Stomach smooth muscle (tissue), 2 donors: ENCODE data around the gene DPYD.

Experiments used
- H3K27ac ChIP-seq: one replicate; pipeline ENCODE4 v1.7.0; 2013; ENCODE audit warnings: mild to moderate bottlenecking, low read length, inconsistent platforms
- H3K27me3 ChIP-seq, 2 donors: one replicate each; pipeline ENCODE4 v1.7.0; 2013; ENCODE audit warnings: low read length in 2 of 2; ENCODE audit not compliant: insufficient read depth in 2 of 2, control insufficient read depth in 1 of 2
- H3K36me3 ChIP-seq, 2 donors: one replicate each; pipeline ENCODE4 v1.7.0; 2013; ENCODE audit warnings: low read length in 2 of 2; ENCODE audit not compliant: control insufficient read depth in 2 of 2, insufficient read depth in 2 of 2
- H3K4me1 ChIP-seq: one replicate; pipeline ENCODE4 v1.7.0; 2013; ENCODE audit warnings: low read length; ENCODE audit not compliant: control insufficient read depth, insufficient read depth
- H3K4me3 ChIP-seq, 2 donors: one replicate each; pipeline ENCODE4 v1.7.0; 2013; ENCODE audit warnings: low read length in 2 of 2
- H3K9ac ChIP-seq, 2 donors: one replicate each; pipeline ENCODE4 v1.7.0; 2013; ENCODE audit warnings: low read length in 2 of 2, mild to moderate bottlenecking in 1 of 2
- H3K9me3 ChIP-seq, 2 donors: one replicate each; pipeline ENCODE4 v1.7.0; 2013; ENCODE audit warnings: low read length in 2 of 2; ENCODE audit not compliant: control insufficient read depth in 2 of 2
- donor health status: healthy.
- donor health status: Pancreatic carcinoma.

DPYD gene

DNA sequence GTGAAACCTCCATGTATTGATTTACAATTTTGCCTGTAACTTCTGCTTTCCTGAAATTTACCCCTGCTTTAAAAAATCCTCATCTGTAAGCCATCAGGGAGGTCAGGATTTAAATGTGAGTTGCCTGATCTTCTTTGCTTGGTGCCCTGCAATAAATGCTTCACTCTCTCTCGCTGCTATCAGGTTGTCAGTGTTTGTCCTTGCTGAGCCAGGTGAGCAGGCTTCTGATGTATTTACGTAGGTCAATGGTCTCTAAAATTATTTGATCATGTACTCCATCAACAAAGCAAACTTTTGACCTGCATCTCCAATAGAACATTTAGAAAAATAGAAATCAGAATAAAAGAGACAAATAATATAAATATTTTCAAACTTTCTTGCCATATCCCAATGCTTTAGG lies 453.4 kb downstream of the DPYD start:
- H3K27ac ChIP-seq, result no peak overlapping the region
- no peak overlapping the region for H3K9ac ChIP-seq
- no peaks in the 10 kb centered on the region for H3K27me3 ChIP-seq
- peaks cover 0 to 2% of the 10 kb centered on the region in 2 donors for H3K36me3 ChIP-seq
- H3K4me1 ChIP-seq, result no peaks in the 10 kb centered on the region
- H3K9me3 ChIP-seq, result no peaks in the 10 kb centered on the region
- no peak overlapping the region for H3K4me3 ChIP-seq

DNA sequence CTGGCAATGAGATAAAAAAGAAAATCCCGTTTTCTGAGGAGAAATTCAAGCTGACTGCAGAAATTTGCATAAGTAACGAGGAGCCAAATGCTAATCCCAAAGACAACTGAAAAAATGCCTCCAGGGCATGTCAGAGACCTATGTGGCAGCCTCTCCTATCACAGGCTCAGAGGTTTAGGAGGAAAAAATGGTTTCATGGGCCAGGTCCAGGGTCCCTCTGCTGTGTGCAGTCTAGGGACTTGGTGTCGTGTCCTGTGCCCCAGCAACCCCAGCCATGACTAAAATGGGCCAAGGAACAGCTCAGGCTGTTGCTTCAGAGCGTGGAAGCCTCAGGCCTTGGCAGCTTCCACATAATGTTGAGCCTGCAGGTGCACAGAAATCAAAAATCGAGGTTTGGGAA lies 456.5 kb downstream of the DPYD start:
- no peak overlapping the region for H3K4me3 ChIP-seq
- no peak overlapping the region for H3K27ac ChIP-seq
- no peaks in the 10 kb centered on the region for H3K27me3 ChIP-seq
- no peaks in the 10 kb centered on the region for H3K4me1 ChIP-seq
- peaks cover 0 to 2% of the 10 kb centered on the region in 2 donors for H3K36me3 ChIP-seq
- no peaks in the 10 kb centered on the region for H3K9me3 ChIP-seq
- H3K9ac ChIP-seq, result no peak overlapping the region

DNA sequence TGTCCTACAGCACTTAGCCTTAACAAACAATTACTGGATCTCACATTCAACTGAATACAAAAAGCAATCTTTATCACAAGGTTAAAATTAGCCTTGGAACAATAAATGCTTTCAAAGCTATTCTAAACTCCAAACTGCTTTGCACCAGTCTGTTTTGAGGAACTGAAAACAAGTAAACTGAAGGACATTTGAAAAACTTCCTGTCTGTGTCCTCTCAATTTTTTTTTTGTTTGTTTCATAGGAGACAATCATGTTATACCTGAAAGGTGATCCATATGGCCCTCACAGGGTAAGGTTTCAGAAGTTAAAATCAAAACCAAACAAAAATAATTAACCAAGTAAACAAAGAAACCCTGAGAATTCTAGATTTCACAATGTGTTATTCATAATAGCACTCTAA lies 459.1 kb downstream of the DPYD start:
- Histone ChIP-seq H3K27me3 (no peaks in the 10 kb centered on the region), H3K9me3 (no peaks in the 10 kb centered on the region), H3K4me3 (no peak overlapping the region), H3K9ac (no peak overlapping the region), H3K36me3 (peaks cover 0 to 2% of the 10 kb centered on the region in 2 donors), H3K4me1 (no peaks in the 10 kb centered on the region), H3K27ac (no peak overlapping the region)

DNA sequence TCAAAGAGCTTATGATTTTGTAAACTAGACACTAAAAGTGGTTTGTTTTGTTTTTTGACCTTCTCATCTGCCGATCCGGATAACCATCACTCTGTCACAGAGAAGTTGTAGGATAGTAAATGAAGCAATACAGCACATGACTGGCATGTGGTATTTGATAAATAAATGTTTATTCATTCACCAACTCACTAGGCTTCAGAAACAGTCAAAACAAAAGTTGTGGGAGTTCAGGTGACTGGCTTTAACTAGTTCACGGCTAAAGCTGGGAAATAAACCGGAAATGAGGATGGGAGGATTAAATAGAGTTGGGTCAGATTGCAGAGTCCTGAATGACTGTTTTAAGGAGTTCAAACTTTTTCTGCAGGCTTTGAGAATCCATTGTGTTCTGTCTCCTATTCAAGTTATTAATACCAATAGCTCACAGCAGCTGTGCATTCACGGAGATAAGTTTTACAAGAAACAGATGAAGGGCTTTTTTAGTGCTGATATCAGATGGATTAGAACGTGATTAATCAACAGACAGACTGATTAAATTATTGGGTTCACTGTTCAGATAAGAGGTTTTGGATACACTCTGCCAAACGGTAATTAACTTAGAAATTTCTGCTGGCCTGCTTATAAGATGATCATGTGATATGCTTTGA lies 463.3 kb downstream of the DPYD start:
- Histone ChIP-seq H3K27ac (no peak overlapping the region), H3K9ac (no peak overlapping the region), H3K4me3 (no peak overlapping the region), H3K27me3 (no peaks in the 10 kb centered on the region), H3K9me3 (no peaks in the 10 kb centered on the region), H3K4me1 (no peaks in the 10 kb centered on the region), H3K36me3 (no peaks in the 10 kb centered on the region)

DNA sequence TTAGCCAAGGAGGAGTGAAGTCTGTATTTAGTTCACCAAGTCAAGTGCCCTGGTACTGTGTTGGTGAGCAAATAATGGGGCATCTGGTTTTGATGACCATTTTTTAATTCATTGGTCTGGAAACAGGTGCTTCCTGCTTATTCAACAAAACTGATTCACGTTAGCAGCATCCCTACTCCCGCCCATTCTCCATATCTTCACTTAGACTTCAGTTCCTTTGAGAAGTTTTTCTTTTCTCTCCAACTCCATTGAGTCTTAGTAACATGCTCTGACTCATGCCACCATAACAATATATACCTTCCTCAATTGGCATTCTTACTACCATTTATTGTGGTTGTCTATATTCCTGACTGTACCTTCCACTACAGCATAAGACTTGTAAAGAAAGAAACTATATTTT lies 468.9 kb downstream of the DPYD start:
- no peaks in the 10 kb centered on the region for H3K9me3 ChIP-seq
- no peaks in the 10 kb centered on the region for H3K4me1 ChIP-seq
- H3K27ac ChIP-seq, result no peak overlapping the region
- H3K27me3 ChIP-seq, result no peaks in the 10 kb centered on the region
- H3K9ac ChIP-seq, result no peak overlapping the region
- H3K36me3 ChIP-seq, result no peaks in the 10 kb centered on the region
- H3K4me3 ChIP-seq, result no peak overlapping the region

DNA sequence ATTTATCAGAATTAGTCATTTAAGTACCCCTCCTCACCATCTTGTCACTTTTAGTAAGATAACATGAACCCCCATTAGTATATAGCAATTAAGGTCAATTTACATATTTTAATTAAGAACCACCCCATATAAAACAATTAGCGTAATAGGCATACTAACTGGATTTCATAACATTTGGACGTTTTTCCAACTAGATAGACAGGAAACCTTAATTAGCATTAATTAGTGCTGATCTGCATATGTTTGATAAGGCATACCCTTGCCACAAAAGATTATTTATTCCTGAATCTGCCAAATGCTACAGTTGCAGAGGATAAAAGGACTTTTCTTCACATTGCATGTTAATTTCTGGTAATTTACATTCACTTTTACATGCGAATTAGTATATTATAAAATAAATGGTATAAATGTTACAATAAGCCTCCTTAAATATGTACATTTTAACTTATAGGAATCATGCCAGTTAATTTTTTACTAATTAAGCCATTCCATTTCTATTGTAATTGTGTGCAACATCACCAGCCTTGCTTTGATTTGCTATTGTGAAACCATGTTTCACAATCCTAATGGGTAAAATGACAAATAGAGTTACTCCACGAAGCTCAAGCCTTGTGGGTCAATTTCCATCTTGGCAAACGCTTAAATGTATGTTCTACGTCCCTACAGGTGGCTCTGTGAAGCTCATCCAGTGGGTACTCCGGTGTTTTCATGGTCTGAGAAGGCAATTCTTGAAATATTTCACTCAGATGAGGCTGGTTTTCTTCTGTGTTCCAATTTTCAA lies 469.6 kb downstream of the DPYD start:
- Histone ChIP-seq H3K4me1 (no peaks in the 10 kb centered on the region), H3K9ac (no peak overlapping the region), H3K9me3 (no peaks in the 10 kb centered on the region), H3K27ac (no peak overlapping the region), H3K27me3 (no peaks in the 10 kb centered on the region), H3K36me3 (no peaks in the 10 kb centered on the region), H3K4me3 (no peak overlapping the region)

DNA sequence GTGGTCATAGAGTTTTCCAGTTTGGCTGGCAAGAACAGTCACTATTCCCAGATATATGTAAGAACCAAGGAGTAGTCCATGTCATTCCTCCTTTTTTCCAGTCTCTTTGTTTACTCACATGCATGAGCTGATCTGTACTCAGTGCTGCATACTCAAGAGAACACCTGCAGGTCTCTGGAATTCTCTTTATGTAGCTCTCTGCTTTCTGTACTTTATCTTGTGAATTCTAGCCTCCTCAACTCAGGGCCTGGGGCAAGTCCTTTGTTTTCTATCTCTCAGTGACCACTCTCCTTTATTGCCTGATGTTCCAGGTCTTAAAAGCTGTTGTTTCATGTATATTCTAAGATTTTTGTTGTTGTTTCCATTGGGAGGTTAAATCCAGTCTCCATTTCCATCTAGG lies 478.9 kb downstream of the DPYD start:
- H3K4me1 ChIP-seq, result no peaks in the 10 kb centered on the region
- no peak overlapping the region for H3K27ac ChIP-seq
- H3K36me3 ChIP-seq, result no peaks in the 10 kb centered on the region
- no peaks in the 10 kb centered on the region for H3K27me3 ChIP-seq
- no peaks in the 10 kb centered on the region for H3K9me3 ChIP-seq
- no peak overlapping the region for H3K4me3 ChIP-seq
- H3K9ac ChIP-seq, result no peak overlapping the region

DNA sequence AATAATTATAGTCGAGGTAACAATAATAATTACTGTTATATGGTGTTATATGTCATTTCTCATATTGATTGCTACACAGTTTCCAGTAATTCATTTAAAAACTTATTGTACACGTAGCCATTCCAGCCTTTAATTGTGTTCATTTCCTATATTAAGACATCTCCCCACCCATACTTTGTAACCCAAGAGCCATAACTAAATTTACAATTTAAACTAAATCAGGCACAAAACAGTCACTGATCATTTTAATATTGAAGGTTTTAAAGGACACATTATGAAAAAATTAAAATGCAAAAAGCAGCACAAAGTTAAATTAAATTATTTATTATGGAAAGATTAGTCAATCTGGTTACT lies 487.0 kb downstream of the DPYD start:
- Histone ChIP-seq H3K4me3 (no peak overlapping the region), H3K9me3 (no peaks in the 10 kb centered on the region), H3K36me3 (no peaks in the 10 kb centered on the region), H3K9ac (no peak overlapping the region), H3K4me1 (no peaks in the 10 kb centered on the region), H3K27me3 (no peaks in the 10 kb centered on the region), H3K27ac (no peak overlapping the region)

DNA sequence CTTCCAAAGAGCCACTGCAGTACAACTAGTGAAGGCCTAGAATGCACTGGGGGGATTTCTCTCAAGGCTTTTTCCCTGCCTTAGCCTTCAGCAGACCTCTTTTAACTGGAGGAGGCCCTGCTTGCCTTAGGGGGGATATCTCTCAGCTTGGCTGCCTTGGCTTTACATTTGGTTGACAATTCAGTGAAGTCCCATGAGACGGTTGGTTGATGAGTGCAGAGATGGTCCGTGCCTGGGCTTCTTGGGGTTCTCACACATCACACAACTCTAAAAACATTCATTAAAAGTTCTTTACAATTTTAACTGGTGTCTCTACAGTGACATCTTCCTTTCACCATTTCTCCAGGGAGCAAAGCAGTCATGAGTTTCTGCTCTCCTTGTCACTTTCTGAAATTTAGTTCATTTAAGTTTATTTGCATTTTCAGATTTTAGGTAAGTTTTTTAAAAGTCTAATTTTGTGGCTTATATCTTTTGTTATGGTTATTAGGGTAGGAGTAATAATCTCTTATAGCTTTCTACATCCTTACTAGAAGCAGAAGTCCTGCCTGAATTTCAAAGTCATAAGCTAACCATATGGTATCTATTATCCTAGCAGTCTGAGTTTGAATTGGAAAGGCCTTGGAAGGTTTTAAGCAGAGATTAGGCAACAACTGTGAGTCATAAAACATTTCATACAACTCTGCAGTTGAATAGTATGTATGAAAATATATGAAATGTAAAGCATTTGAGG lies 487.6 kb downstream of the DPYD start:
- no peaks in the 10 kb centered on the region for H3K36me3 ChIP-seq
- H3K4me3 ChIP-seq, result no peak overlapping the region
- no peaks in the 10 kb centered on the region for H3K9me3 ChIP-seq
- no peak overlapping the region for H3K9ac ChIP-seq
- no peaks in the 10 kb centered on the region for H3K27me3 ChIP-seq
- H3K4me1 ChIP-seq, result no peaks in the 10 kb centered on the region
- H3K27ac ChIP-seq, result no peak overlapping the region

DNA sequence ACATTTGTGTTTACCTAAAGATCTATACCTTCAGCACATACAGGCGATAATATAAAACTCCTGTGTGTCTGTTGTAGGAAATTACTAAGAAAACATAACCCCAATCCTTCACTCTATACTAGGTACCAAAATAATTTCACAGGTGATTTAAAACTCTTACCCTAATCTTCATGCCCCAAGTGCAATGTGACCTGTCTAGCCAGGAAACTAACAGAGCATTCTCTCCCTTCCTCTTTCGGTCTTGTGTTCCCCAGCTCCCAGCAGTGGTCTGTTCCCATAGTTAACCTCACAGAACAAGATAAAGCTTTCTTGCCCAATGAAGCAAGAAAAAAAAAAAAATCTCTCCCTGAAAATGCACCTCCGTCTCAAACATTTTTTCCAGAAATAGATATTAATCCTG lies 493.5 kb downstream of the DPYD start:
- H3K36me3 ChIP-seq, result no peaks in the 10 kb centered on the region
- H3K9ac ChIP-seq, result no peak overlapping the region
- no peak overlapping the region for H3K4me3 ChIP-seq
- H3K27me3 ChIP-seq, result no peaks in the 10 kb centered on the region
- H3K9me3 ChIP-seq, result no peaks in the 10 kb centered on the region
- H3K4me1 ChIP-seq, result no peaks in the 10 kb centered on the region
- H3K27ac ChIP-seq, result no peak overlapping the region

DNA sequence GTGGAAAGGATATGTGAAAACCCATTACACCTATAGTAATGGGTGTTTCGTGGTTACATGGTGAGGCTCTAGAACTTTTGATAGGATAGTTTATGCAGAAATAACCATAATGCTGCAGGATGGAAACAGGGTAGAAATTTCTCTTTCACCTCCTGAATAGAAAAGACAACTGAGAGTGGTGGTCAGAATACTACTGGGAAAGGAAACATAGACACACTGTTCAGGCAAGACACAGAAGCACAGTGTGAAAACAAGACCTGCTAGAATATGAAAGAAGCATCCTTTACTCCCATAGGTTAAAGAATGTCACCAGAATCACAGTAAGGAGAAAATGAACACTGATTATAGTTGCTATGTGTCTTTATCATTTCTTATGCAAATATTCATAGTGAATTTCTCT lies 496.6 kb downstream of the DPYD start:
- Histone ChIP-seq H3K9me3 (no peaks in the 10 kb centered on the region), H3K9ac (no peak overlapping the region), H3K27ac (no peak overlapping the region), H3K27me3 (no peaks in the 10 kb centered on the region), H3K36me3 (no peaks in the 10 kb centered on the region), H3K4me3 (no peak overlapping the region), H3K4me1 (no peaks in the 10 kb centered on the region)
